H1 (cell line): Measurements from ENCODE around the gene PLEKHA5. TPM values are rescaled to one million over a fixed set of nuclear protein-coding genes. Genes with fewer than 3 reads are reported as not detected.
A peak's percentile ranks its signal among the peaks of the same experiment; 100 is the strongest.

Experiments used
- CTCF ChIA-PET: fragments of 300-600 bp; sonication (Branson Sonifier 250); formaldehyde crosslinking; loops from one replicate; lab custom pipeline; 2021; ENCODE audit not compliant: partially characterized antibody; lab: Charles Lee
- POLR2A ChIA-PET: fragments of 300-600 bp; sonication (Branson Sonifier 250); formaldehyde crosslinking; loops from one replicate; lab custom pipeline; 2021; ENCODE audit warnings: inconsistent platforms; ENCODE audit not compliant: partially characterized antibody; lab: Charles Lee
- DNase-seq, 2 experiments: peaks; one replicate each; pipeline versions ENCODE4 v3.0.0 to v3.0.0-alpha.2; 2010 to 2022; ENCODE audit warnings: low spot score in 2 of 2, low read depth in 1 of 2, mixed read lengths in 1 of 2
- FAIRE-seq: peaks from 2 replicates; lab custom pipeline; 2011; peaks lifted over from hg19 to GRCh38; lab: Jason Lieb, UNC
- H2AFZ ChIP-seq: 2 replicates; pipeline ENCODE4 v1.8.1; 2012; ENCODE audit warnings: low read length, inconsistent platforms
- H2AK5ac ChIP-seq: 2 replicates; pipeline ENCODE4 v1.6.1; 2013; ENCODE audit warnings: low read depth, low read length
- H2BK120ac ChIP-seq: replicated peaks from 2 replicates; pipeline ENCODE3; 2013; ENCODE audit warnings: low read depth, low read length, inconsistent platforms
- H2BK12ac ChIP-seq: 2 replicates; pipeline ENCODE4 v1.6.1; 2013; ENCODE audit warnings: low read depth, low read length
- H2BK15ac ChIP-seq: 2 replicates; pipeline ENCODE4 v1.6.1; 2013; ENCODE audit warnings: low read length
- H2BK20ac ChIP-seq: 2 replicates; pipeline ENCODE4 v1.6.1; 2013; ENCODE audit warnings: low read length
- H2BK5ac ChIP-seq: 2 replicates; pipeline ENCODE4 v1.6.1; 2013; ENCODE audit warnings: low read depth, low read length
- H3K14ac ChIP-seq: 2 replicates; pipeline ENCODE4 v1.6.1; 2013; ENCODE audit warnings: inconsistent platforms; ENCODE audit not compliant: insufficient read length
- H3K18ac ChIP-seq: 2 replicates; pipeline ENCODE4 v1.6.1; 2013; ENCODE audit warnings: low read length; ENCODE audit errors: extremely low read depth
- H3K23ac ChIP-seq: 2 replicates; pipeline ENCODE4 v1.6.1; 2013; ENCODE audit warnings: inconsistent platforms; ENCODE audit not compliant: insufficient read length
- H3K23me2 ChIP-seq: 2 replicates; pipeline ENCODE4 v1.6.1; 2013; ENCODE audit warnings: low read depth, low read length
- H3K27ac ChIP-seq: 2 replicates; pipeline ENCODE4 v1.6.1; 2011; ENCODE audit warnings: low read depth, low read length, inconsistent platforms
- H3K27me3 ChIP-seq, 4 experiments: replicated peaks in 1 of 4; 1 replicate in 1 of 4; 2 replicates in 3 of 4; pipeline versions ENCODE4 v1.6.1 to v1.8.1; 2011 to 2013; ENCODE audit warnings: low read length in 3 of 4, mild to moderate bottlenecking in 3 of 4, inconsistent platforms in 2 of 4, mixed read lengths in 2 of 4, moderate library complexity in 1 of 4; ENCODE audit not compliant: control insufficient read depth in 3 of 4, insufficient read depth in 3 of 4; ENCODE audit errors: extremely low read depth in 1 of 4
- H3K36me3 ChIP-seq, 4 experiments: 2 replicates each; pipeline versions ENCODE4 v1.6.1 to v1.8.1; 2011 to 2013; ENCODE audit warnings: mild to moderate bottlenecking in 4 of 4, low read length in 3 of 4, moderate library complexity in 2 of 4, control low read depth in 1 of 4, inconsistent platforms in 1 of 4; ENCODE audit not compliant: insufficient read depth in 4 of 4, control insufficient read depth in 2 of 4
- H3K4ac ChIP-seq: replicated peaks from 2 replicates; pipeline ENCODE3; 2013; ENCODE audit warnings: low read length, low read depth, mixed read lengths, inconsistent platforms; ENCODE audit not compliant: insufficient read length
- H3K4me1 ChIP-seq, 4 experiments: replicated peaks in 1 of 4; 1 replicate in 1 of 4; 2 replicates in 3 of 4; pipeline versions ENCODE4 v1.6.1 to v1.8.1; 2011 to 2013; ENCODE audit warnings: low read length in 3 of 4, inconsistent platforms in 2 of 4, mixed read lengths in 1 of 4; ENCODE audit not compliant: insufficient read depth in 4 of 4, control insufficient read depth in 3 of 4
- H3K4me2 ChIP-seq, 2 experiments: 2 replicates each; pipeline versions ENCODE4 v1.6.1 to v1.8.1; 2011 to 2013; ENCODE audit warnings: low read depth in 2 of 2, low read length in 2 of 2, control low read depth in 1 of 2, inconsistent platforms in 1 of 2, mild to moderate bottlenecking in 1 of 2; ENCODE audit not compliant: insufficient read depth in 1 of 2
- H3K4me3 ChIP-seq, 4 experiments: fragments of 200-600, 300-600 bp in 1 of 4; sonication (generic), shearing (Covaris generic), sonication (Bioruptor Twin) in 1 of 4; 2 replicates each; pipeline versions ENCODE4 v1.5.1 to v1.8.1; 2011 to 2016; ENCODE audit warnings: low read length in 4 of 4, low read depth in 3 of 4, control low read depth in 2 of 4, inconsistent platforms in 2 of 4, mild to moderate bottlenecking in 2 of 4, mixed read lengths in 1 of 4, moderate library complexity in 1 of 4; ENCODE audit not compliant: insufficient read depth in 2 of 4; ENCODE audit errors: extremely low read depth in 1 of 4
- H3K56ac ChIP-seq: replicated peaks from 2 replicates; pipeline ENCODE3; 2013; ENCODE audit warnings: low read depth, mild to moderate bottlenecking, mixed read lengths, low read length, inconsistent platforms; ENCODE audit not compliant: insufficient read length
- H3K79me1 ChIP-seq: 2 replicates; pipeline ENCODE4 v1.6.1; 2013; ENCODE audit warnings: low read depth, low read length, control low read depth
- H3K79me2 ChIP-seq, 2 experiments: 2 replicates each; pipeline versions ENCODE4 v1.6.1 to v1.8.1; 2012 to 2013; ENCODE audit warnings: low read length in 2 of 2, mild to moderate bottlenecking in 2 of 2, inconsistent platforms in 1 of 2; ENCODE audit not compliant: insufficient read depth in 2 of 2, control insufficient read depth in 1 of 2
- H3K9ac ChIP-seq, 4 experiments: replicated peaks in 1 of 4; 1 replicate in 1 of 4; 2 replicates in 3 of 4; pipeline versions ENCODE4 v1.6.1 to v1.8.1; 2011 to 2013; ENCODE audit warnings: low read depth in 3 of 4, low read length in 3 of 4, control low read depth in 2 of 4, mild to moderate bottlenecking in 2 of 4, moderate library complexity in 2 of 4, inconsistent platforms in 1 of 4; ENCODE audit errors: extremely low read depth in 1 of 4
- H3K9me3 ChIP-seq, 2 experiments: 2 replicates each; pipeline versions ENCODE4 v1.6.1 to v1.8.1; 2012 to 2013; ENCODE audit warnings: mild to moderate bottlenecking in 2 of 2, moderate library complexity in 2 of 2, control low read depth in 1 of 2, inconsistent platforms in 1 of 2, low read depth in 1 of 2, low read length in 1 of 2, mixed read lengths in 1 of 2; ENCODE audit not compliant: insufficient read depth in 2 of 2
- H4K20me1 ChIP-seq, 2 experiments: replicated peaks in 1 of 2; 2 replicates each; pipeline versions ENCODE3 to v1.8.1; 2011 to 2013; ENCODE audit warnings: inconsistent platforms in 2 of 2, low read length in 2 of 2, mild to moderate bottlenecking in 1 of 2; ENCODE audit not compliant: insufficient read depth in 2 of 2, control insufficient read depth in 1 of 2
- H4K5ac ChIP-seq: 2 replicates; pipeline ENCODE4 v1.6.1; 2013; ENCODE audit warnings: low read length, low read depth, mixed read lengths, inconsistent platforms; ENCODE audit not compliant: insufficient read length
- H4K8ac ChIP-seq: 2 replicates; pipeline ENCODE4 v1.8.0; 2013; ENCODE audit warnings: mild to moderate bottlenecking, moderate library complexity, low read length, inconsistent platforms; ENCODE audit not compliant: insufficient read depth; ENCODE audit errors: extremely low read depth
- H4K91ac ChIP-seq: replicated peaks from 2 replicates; pipeline ENCODE3; 2013; ENCODE audit warnings: low read length, mixed read lengths, inconsistent platforms; ENCODE audit not compliant: insufficient read length
- CHD1 ChIP-seq: IDR thresholded peaks from 2 replicates; pipeline ENCODE4 v1.6.1; 2012; ENCODE audit warnings: low read depth, low read length, improper control_type of control experiment
- RAD21 ChIP-seq, 2 experiments: IDR thresholded peaks in 1 of 2; conservative IDR thresholded peaks in 1 of 2; 2 replicates each; pipeline ENCODE4 v1.6.1; 2011; ENCODE audit warnings: low read depth in 2 of 2, low read length in 2 of 2, improper control_type of control experiment in 1 of 2, inconsistent platforms in 1 of 2, mild to moderate bottlenecking in 1 of 2, moderate library complexity in 1 of 2
- TEAD4 ChIP-seq: IDR thresholded peaks from 2 replicates; pipeline ENCODE4 v1.6.1; 2012; ENCODE audit warnings: low read depth, low read length, inconsistent platforms, mixed read lengths
- WGBS, 2 experiments: shearing (Covaris generic) in 1 of 2; methylation state at CpG; one replicate each; pipeline versions ENCODE4 v1.1.6 to v1.1.7; 2013 to 2015; ENCODE audit warnings: low lambda C conversion rate in 2 of 2, mixed read lengths in 2 of 2, inconsistent platforms in 1 of 2, low coverage in 1 of 2, missing lambda C conversion rate in 1 of 2; ENCODE audit not compliant: insufficient replicate concordance in 2 of 2, insufficient coverage in 1 of 2, insufficient read length in 1 of 2; ENCODE audit errors: extremely low coverage in 1 of 2, missing lambda C conversion rate in 1 of 2; 5-methylcytosine and 5-hydroxymethylcytosine counted together
- polyA plus RNA-seq, 7 experiments: library from polyadenylated mRNA; depleted of rRNA in 3 of 7; stranded (reverse) in 5 of 7; unstranded in 2 of 7; fragments of >200 nt in 5 of 7; fragments of 200-250 nt in 2 of 7; gene quantifications; 1 replicate in 5 of 7; 2 replicates in 1 of 7; 4 replicates in 1 of 7; pipeline versions ENCODE4 v1.2.1 to v1.2.3, GENCODE V29; 2011 to 2013; ENCODE audit warnings: missing spikeins in 2 of 7, mixed read lengths in 2 of 7
- total RNA-seq: library from RNA; stranded (reverse); fragmentation: NEBNext Ultra II Directional; extraction: Animal tissue kit (Norgen Biotek cat#: 25700); gene quantifications from 2 replicates; pipeline ENCODE4 v1.2.1, GENCODE V29; 2021

The PLEKHA5 gene
- total and polyA plus RNA-seq, 2 of the 8 experiments (the other 6 are each of a cell fraction or from before 2014, with no cell fraction given) = 17.2 to 66.1 TPM

GRCh38 chr12:19166387-19166786 is 36.9 kb downstream of the PLEKHA5 start:
- Histone ChIP-seq H3K4me2 (peak overlapping the region in 1 of 2 experiments; percentile 2; a peak in 1 of 4 replicates), H3K23me2 (no peaks in the 10 kb centered on the region), H4K5ac (no peak overlapping the region), H3K79me2 (peaks cover 6 to 92% of the 10 kb centered on the region in 2 experiments), H2BK120ac (no peak overlapping the region), H3K23ac (no peak overlapping the region), H2BK15ac (no peak overlapping the region), H2BK5ac (no peak overlapping the region), H4K20me1 (peaks cover 2 to 11% of the 10 kb centered on the region in 2 experiments), H3K14ac (no peak overlapping the region), H3K4ac (no peak overlapping the region), H3K56ac (no peak overlapping the region), H3K4me3 (no peak overlapping the region), H2AFZ (no peak overlapping the region), H3K9ac (no peak overlapping the region), H3K79me1 (peaks cover 2% of the 10 kb centered on the region; the same call in 1 of the 2 replicates), H2AK5ac (no peak overlapping the region), H2BK20ac (no peak overlapping the region), H3K27me3 (no peaks in the 10 kb centered on the region), H4K91ac (no peak overlapping the region), H3K36me3 (no peaks in the 10 kb centered on the region), H2BK12ac (no peak overlapping the region), H3K18ac (no peak overlapping the region), H4K8ac (no peak overlapping the region), H3K9me3 (no peaks in the 10 kb centered on the region), H3K27ac (no peak overlapping the region), H3K4me1 (peaks cover 0 to 4% (median 3%) of the 10 kb centered on the region in 4 experiments; a peak in 3 of 7 replicates)
- no peak for TF ChIP-seq RAD21 (IDR thresholded peaks at IDR 0.05 in 1 of 2, conservative IDR thresholded peaks at IDR 0.05 in 1 of 2; ENCODE audit: low read depth in 2 of 2, low read length in 2 of 2)
- TF ChIP-seq TEAD4 = no peak
- no peak for TF ChIP-seq CHD1
- no peak for FAIRE-seq
- no peak for DNase-seq
- CTCF ChIA-PET = interaction anchor here (0.6 to 2.5 kb wide), 3 partner anchors 16 to 1017 kb away, joined by 3 to 9 read pairs (median 4); no protein-coding TSS in a partner anchor
- WGBS, 2 experiments = 86% methylated on average over 5 of the region's 5 CpGs; no CpG with 5 or more reads in 1 of the 2 experiments
- POLR2A ChIA-PET = no interaction called here
